ENCODE measurements around the gene SNAP47.

SNAP47 gene

GRCh38 chr1:227749916-227750710 lies 14.9 kb downstream of the SNAP47 start:
- no peak for DNase-seq (ENCODE audit: low read depth)

DNA sequence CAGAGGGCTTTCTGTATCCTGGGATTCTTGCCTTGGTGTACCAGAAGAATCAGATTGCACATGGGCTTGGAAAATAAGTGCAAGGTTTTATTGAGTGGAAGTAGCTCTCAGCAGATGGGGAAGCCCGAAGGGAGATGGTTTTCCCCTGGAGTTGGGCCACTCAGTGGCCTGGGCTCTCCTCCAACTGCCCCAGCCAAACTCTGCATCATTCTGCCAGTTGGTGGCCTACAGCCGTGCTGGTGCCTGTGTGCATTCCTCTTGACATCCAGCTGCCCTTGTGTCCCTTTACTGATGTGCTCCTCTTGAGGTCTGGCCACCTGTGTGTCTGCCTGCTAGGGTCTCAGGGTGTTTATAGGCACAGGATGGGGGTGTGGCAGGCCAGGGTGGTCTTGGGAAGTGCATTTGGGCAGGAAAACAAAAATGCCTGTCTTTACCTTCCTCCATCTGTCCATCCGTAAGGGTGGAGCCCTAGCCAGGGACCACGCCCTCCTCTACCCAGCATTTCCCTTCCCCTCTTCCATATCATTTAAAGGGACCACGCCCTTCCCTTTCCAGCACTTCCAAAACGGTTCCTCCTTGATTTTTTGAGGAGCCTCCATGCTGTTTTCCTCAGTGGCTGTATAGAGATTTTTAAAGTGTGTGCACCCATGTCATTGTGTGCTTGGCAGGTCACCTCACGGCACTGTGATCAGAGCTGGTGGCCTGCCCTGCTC lies 18.9 kb downstream of the SNAP47 start:
- DNase-seq (ENCODE audit: low read depth), result no peak

- no peak for DNase-seq (ENCODE audit: low read depth)
These were observed 19.7 kb downstream of the SNAP47 start for GRCh38 chr1:227754958-227755357.

- no peak for DNase-seq (ENCODE audit: low read depth)
These were observed 21.1 kb downstream of the SNAP47 start for GRCh38 chr1:227756172-227756959.

GRCh38 chr1:227757781-227758180 lies 22.5 kb downstream of the SNAP47 start:
- no peak for DNase-seq (ENCODE audit: low read depth)

DNA sequence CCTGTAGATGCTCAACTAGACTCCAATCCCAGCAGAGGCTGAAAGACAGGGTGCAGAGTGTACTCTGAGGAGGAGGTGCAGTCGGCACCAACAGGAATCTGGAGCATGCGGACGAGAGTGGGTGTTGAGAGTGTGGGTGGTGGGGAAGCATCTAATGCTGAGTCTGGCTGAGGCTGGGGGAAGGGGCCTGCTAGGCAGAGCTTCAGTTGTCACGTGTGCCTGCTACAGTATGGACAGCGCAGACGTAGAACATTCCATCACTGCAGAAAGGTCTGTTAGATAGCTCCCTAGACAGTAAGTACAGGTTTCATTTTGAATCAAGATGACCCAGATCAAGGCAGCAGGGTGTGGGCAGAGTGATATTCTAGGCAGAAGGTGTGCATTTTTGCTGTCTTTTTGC lies 23.1 kb downstream of the SNAP47 start:
- DNase-seq (ENCODE audit: low read depth), result no peak

- DNase-seq (ENCODE audit: low read depth), result no peak
These were observed 24.4 kb downstream of the SNAP47 start for GRCh38 chr1:227759341-227760300.

- no peak for DNase-seq (ENCODE audit: low read depth)
These were observed 25.1 kb downstream of the SNAP47 start for GRCh38 chr1:227760377-227760776.

DNA sequence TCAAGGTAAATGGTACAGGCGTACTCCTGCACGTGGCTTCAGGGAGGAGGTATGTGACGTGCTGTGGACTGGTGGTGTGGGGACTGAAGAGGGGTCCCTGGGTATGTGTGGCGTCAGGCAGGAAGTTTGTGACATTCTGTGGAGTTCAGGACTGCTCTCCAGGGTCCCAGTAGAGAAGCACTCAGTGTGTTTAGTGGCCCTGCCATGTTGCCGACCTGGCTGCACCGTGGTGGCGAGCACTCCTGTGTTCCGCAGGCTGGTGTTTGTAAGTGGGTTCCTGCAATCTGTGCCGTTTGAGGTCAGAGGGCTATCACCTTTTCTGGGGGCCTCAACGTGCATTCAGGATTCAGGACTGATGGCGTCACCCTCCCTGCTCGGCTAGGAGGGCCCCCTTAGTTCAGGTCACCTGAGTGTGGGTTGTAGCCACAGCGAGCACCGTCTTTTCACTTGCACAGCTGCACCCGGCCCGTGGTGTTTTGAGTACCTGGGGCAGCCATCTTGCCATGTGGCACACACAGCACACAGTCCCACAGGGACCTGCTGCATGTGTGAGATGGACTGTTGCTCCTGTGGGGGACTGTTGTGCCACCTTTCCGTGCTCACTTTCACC lies 26.5 kb downstream of the SNAP47 start:
- no peak for DNase-seq (ENCODE audit: low read depth)

GRCh38 chr1:227762231-227762911 lies 27.1 kb downstream of the SNAP47 start:
- peak; percentile 78 for DNase-seq (ENCODE audit: low read depth)

- no peak for DNase-seq (ENCODE audit: low read depth)
These were observed 28.2 kb downstream of the SNAP47 start for GRCh38 chr1:227763246-227764018.

- no peak for DNase-seq (ENCODE audit: low read depth)
These were observed 28.8 kb downstream of the SNAP47 start for GRCh38 chr1:227764019-227764391.

DNA sequence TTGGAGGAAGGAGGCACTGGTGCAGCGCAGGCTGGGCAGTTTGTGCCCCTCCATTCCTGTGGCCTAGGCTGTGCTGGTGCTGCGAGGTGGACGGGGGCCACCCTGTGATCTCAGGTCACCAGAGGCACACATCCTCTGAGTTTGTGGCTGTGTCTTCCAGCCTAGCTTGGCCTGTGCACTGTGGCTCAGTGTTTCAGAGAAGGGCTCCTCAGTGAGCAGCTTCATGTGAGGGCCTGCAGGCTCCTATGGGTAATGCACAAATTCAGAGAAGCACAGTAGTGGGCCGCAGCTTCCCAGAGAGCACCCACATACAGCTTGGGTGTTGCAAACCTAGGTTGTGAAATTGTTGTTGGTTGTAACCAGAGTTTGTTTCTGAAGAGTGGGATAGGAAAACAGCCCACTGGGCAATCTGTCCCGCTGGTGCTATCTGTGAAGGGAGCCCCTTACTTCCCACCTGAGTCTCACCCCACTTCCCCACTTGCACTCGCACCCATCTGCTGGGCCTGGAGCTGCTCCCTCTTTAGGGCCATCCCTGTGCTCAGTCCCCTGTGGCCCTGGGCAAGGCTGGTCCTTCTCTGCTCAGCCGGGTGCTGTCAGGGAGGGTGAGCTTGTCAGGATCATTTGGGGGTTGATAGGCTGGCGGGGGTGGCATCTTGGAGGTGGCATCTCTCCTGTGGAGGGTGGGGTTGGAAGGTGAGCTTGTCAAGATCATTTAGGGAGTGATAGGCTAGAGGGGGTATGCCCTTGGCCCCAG lies 30.2 kb downstream of the SNAP47 start:
- DNase-seq (ENCODE audit: low read depth), result no peak

GRCh38 chr1:227766015-227766634 lies 30.9 kb downstream of the SNAP47 start:
- peak; percentile 75 for DNase-seq (ENCODE audit: low read depth)

- no peak for DNase-seq (ENCODE audit: low read depth)
These were observed 31.5 kb downstream of the SNAP47 start for GRCh38 chr1:227766653-227767277.

- no peak for DNase-seq (ENCODE audit: low read depth)
These were observed 32.3 kb downstream of the SNAP47 start for GRCh38 chr1:227767401-227768124.

GRCh38 chr1:227768125-227768439 lies 32.8 kb downstream of the SNAP47 start:
- no peak for DNase-seq (ENCODE audit: low read depth)

- no peak for DNase-seq (ENCODE audit: low read depth)
These were observed 33.4 kb downstream of the SNAP47 start for GRCh38 chr1:227768640-227769039.

Data from stimulated activated CD8-positive, alpha-beta memory T cell treated with anti-CD3 and anti-CD28 coated beads, Interleukin-12 subunit alpha, Interleukin-12 subunit beta, amount 100 ng/mL, for 1 hour (primary cell).